GM18502 (cell line): ENCODE results near the gene AEBP2.

Source experiments
- ATAC-seq: cut with Tn5 transposase; IDR thresholded peaks from one replicate; pipeline ENCODE4 v1.9.1; 2021; ENCODE audit warnings: mild to moderate bottlenecking; ENCODE audit not compliant: unreplicated experiment, poor library complexity

The AEBP2 gene

GRCh38 chr12:19546027-19546426 lies 106.7 kb downstream of the AEBP2 start:
- ATAC-seq, result no peak

GRCh38 chr12:19546611-19547162 lies 107.4 kb downstream of the AEBP2 start:
- no peak for ATAC-seq

- ATAC-seq, result no peak
These were observed 108.0 kb downstream of the AEBP2 start for GRCh38 chr12:19547271-19547671.

- ATAC-seq, result no peak
These were observed 109.5 kb downstream of the AEBP2 start for GRCh38 chr12:19548834-19549233.

- no peak for ATAC-seq
These were observed 111.3 kb downstream of the AEBP2 start for GRCh38 chr12:19550626-19551025.

GRCh38 chr12:19552441-19553097 lies 113.3 kb downstream of the AEBP2 start:
- ATAC-seq, result peak; percentile 88

- ATAC-seq, result no peak
These were observed 113.9 kb downstream of the AEBP2 start for GRCh38 chr12:19553175-19553574.

GRCh38 chr12:19561411-19561961 lies 122.2 kb downstream of the AEBP2 start:
- no peak for ATAC-seq
